IMR-90 (cell line): ENCODE results near the gene MIOX. TPM values are rescaled to one million over a fixed set of nuclear protein-coding genes. Genes with fewer than 3 reads are reported as not detected.

ENCODE experiments used
- ATAC-seq: fragments of 200-7000 bp; cut with Tn5 transposase; 2 replicates; pipeline ENCODE4 v1.9.1; 2020; ENCODE audit warnings: low read depth, mild to moderate bottlenecking, moderate library complexity
- BruUV-seq: library from RNA; stranded (reverse); fragments of 400-500 nt; replicated peaks from 2 replicates; lab custom pipeline; 2021; lab: Mats Ljungman, UMichigan
- CTCF ChIA-PET: fragments of 300-600 bp; formaldehyde crosslinking; extraction: SDS; loops from one replicate; lab custom pipeline; 2021; ENCODE audit warnings: antibody characterized with exemption; lab: Yijun Ruan, JAX
- POLR2A ChIA-PET: fragments of 300-600 bp; sonication (Branson Sonifier 250); formaldehyde crosslinking; loops from one replicate; lab custom pipeline; 2022; ENCODE audit warnings: antibody characterized with exemption; ENCODE audit not compliant: unreplicated experiment; lab: Charles Lee
- DNase-seq: peaks from one replicate; pipeline ENCODE4 v3.0.0; 2013
- H2AFZ ChIP-seq: replicated peaks from 2 replicates; pipeline ENCODE3; 2013; ENCODE audit warnings: low read length, mild to moderate bottlenecking; ENCODE audit not compliant: poor library complexity
- H2AK5ac ChIP-seq: 2 replicates; pipeline ENCODE4 v1.6.1; 2013; ENCODE audit warnings: low read depth, low read length, inconsistent platforms
- H2AK9ac ChIP-seq: replicated peaks from 2 replicates; pipeline ENCODE3; 2013; ENCODE audit warnings: mild to moderate bottlenecking, low read depth, low read length, moderate library complexity; ENCODE audit not compliant: poor library complexity
- H2BK120ac ChIP-seq: 2 replicates; pipeline ENCODE4 v1.6.1; 2013; ENCODE audit warnings: low read depth, low read length, inconsistent platforms
- H2BK15ac ChIP-seq: 3 replicates; pipeline ENCODE4 v1.6.1; 2013; ENCODE audit warnings: low read depth, low read length, inconsistent platforms
- H2BK20ac ChIP-seq: 2 replicates; pipeline ENCODE4 v1.6.1; 2013; ENCODE audit warnings: low read depth, mild to moderate bottlenecking, inconsistent platforms, low read length, moderate library complexity
- H2BK5ac ChIP-seq: 2 replicates; pipeline ENCODE4 v1.6.1; 2013; ENCODE audit warnings: mild to moderate bottlenecking, low read depth, low read length, inconsistent platforms; ENCODE audit not compliant: poor library complexity, severe bottlenecking
- H3K14ac ChIP-seq: replicated peaks from 2 replicates; pipeline ENCODE4 v1.6.1; 2013; ENCODE audit warnings: low read depth, low read length, inconsistent platforms
- H3K18ac ChIP-seq: 2 replicates; pipeline ENCODE4 v1.6.1; 2013; ENCODE audit warnings: low read depth, low read length, control low read depth
- H3K23ac ChIP-seq: 2 replicates; pipeline ENCODE4 v1.6.1; 2013; ENCODE audit warnings: low read depth, low read length, inconsistent platforms
- H3K27ac ChIP-seq: 2 replicates; pipeline ENCODE4 v1.5.1; 2013; ENCODE audit warnings: mild to moderate bottlenecking, control low read depth, low read length; ENCODE audit not compliant: insufficient read depth
- H3K27me3 ChIP-seq: 2 replicates; pipeline ENCODE4 v1.6.1; 2013; ENCODE audit warnings: low read length; ENCODE audit not compliant: control insufficient read depth, insufficient read depth
- H3K36me3 ChIP-seq: 2 replicates; pipeline ENCODE4 v1.6.1; 2013; ENCODE audit warnings: low read length, mixed read lengths; ENCODE audit not compliant: control insufficient read depth, insufficient read depth
- H3K4ac ChIP-seq: 2 replicates; pipeline ENCODE4 v1.6.1; 2013; ENCODE audit warnings: low read depth, low read length, inconsistent platforms
- H3K4me1 ChIP-seq: 2 replicates; pipeline ENCODE4 v1.6.1; 2013; ENCODE audit warnings: low read length, mixed read lengths; ENCODE audit not compliant: control insufficient read depth, insufficient read depth
- H3K4me2 ChIP-seq: 2 replicates; pipeline ENCODE4 v1.6.1; 2013; ENCODE audit warnings: low read depth, mild to moderate bottlenecking, control low read depth, low read length, moderate library complexity
- H3K4me3 ChIP-seq: 2 replicates; pipeline ENCODE4 v1.5.1; 2013; ENCODE audit warnings: low read depth, mild to moderate bottlenecking, control low read depth, low read length, moderate library complexity; ENCODE audit not compliant: insufficient read depth
- H3K56ac ChIP-seq: 2 replicates; pipeline ENCODE4 v1.6.1; 2013; ENCODE audit warnings: low read length, inconsistent platforms; ENCODE audit not compliant: insufficient read depth; ENCODE audit errors: extremely low read depth
- H3K79me1 ChIP-seq, 2 experiments: 2 replicates each; pipeline ENCODE4 v1.6.1; 2013; ENCODE audit warnings: low read length in 2 of 2, inconsistent platforms in 1 of 2, low read depth in 1 of 2
- H3K9ac ChIP-seq: 2 replicates; pipeline ENCODE4 v1.6.1; 2013; ENCODE audit warnings: low read depth, low read length, control low read depth
- H3K9me1 ChIP-seq: 2 replicates; pipeline ENCODE4 v1.6.1; 2013; ENCODE audit warnings: low read length, inconsistent platforms; ENCODE audit not compliant: insufficient read depth
- H3K9me3 ChIP-seq: 2 replicates; pipeline ENCODE4 v1.6.1; 2013; ENCODE audit warnings: low read length; ENCODE audit not compliant: control insufficient read depth, insufficient read depth
- H4K20me1 ChIP-seq: 2 replicates; pipeline ENCODE4 v1.6.1; 2013; ENCODE audit warnings: low read length, inconsistent platforms; ENCODE audit not compliant: insufficient read depth
- H4K5ac ChIP-seq: 2 replicates; pipeline ENCODE4 v1.6.1; 2013; ENCODE audit warnings: mild to moderate bottlenecking, low read depth, low read length, control low read depth
- H4K8ac ChIP-seq, 2 experiments: 2 replicates each; pipeline ENCODE4 v1.6.1; 2013; ENCODE audit warnings: low read depth in 2 of 2, low read length in 2 of 2, control low read depth in 1 of 2, inconsistent platforms in 1 of 2
- H4K91ac ChIP-seq: 2 replicates; pipeline ENCODE4 v1.6.1; 2013; ENCODE audit warnings: low read depth, low read length, inconsistent platforms; ENCODE audit not compliant: insufficient read depth
- BHLHE40 ChIP-seq: fragments of 150-350 bp; IDR thresholded peaks from 2 replicates; pipeline ENCODE4 v1.6.1; 2016; ENCODE audit warnings: mild to moderate bottlenecking, low read depth, low read length
- CHD1 ChIP-seq: IDR thresholded peaks from 2 replicates; pipeline ENCODE4 v1.6.1; 2012; ENCODE audit warnings: low read depth, low read length, improper control_type of control experiment
- MXI1 ChIP-seq: IDR thresholded peaks from 2 replicates; pipeline ENCODE4 v1.6.1; 2012; ENCODE audit warnings: low read depth, mild to moderate bottlenecking, low read length, moderate library complexity, borderline replicate concordance
- POLR2A ChIP-seq: IDR thresholded peaks from 2 replicates; pipeline ENCODE4 v1.6.1; 2012; ENCODE audit warnings: mild to moderate bottlenecking, low read depth, low read length
- RCOR1 ChIP-seq: IDR thresholded peaks from 2 replicates; pipeline ENCODE4 v1.6.1; 2012; ENCODE audit warnings: mild to moderate bottlenecking, low read length, improper control_type of control experiment; ENCODE audit not compliant: insufficient replicate concordance
- RFX5 ChIP-seq: IDR thresholded peaks from 2 replicates; pipeline ENCODE4 v1.8.0; 2012; ENCODE audit warnings: low read depth, mild to moderate bottlenecking, low read length, moderate library complexity
- USF2 ChIP-seq: fragments of 150-350 bp; IDR thresholded peaks from 2 replicates; pipeline ENCODE4 v1.6.1; 2017; ENCODE audit warnings: mild to moderate bottlenecking, antibody characterized with exemption, low read length, low read depth
- WGBS, 2 experiments: methylation state at CpG; one replicate each; pipeline versions ENCODE4 v1.1.5 to v1.1.7; 2013; ENCODE audit warnings: missing lambda C conversion rate in 2 of 2; ENCODE audit not compliant: insufficient read length in 1 of 2; ENCODE audit errors: extremely low coverage in 2 of 2; 5-methylcytosine and 5-hydroxymethylcytosine counted together
- dilution Hi-C: fragments of 300-500 bp; cut with HindIII; formaldehyde crosslinking; loops from one replicate; pipeline ENCODE4 v1.14.3; 2018; ENCODE audit warnings: low sequenced_read_pairs; ENCODE audit not compliant: unreplicated experiment
- in situ Hi-C: fragments of 300-500 bp; cut with MboI; formaldehyde crosslinking; loops from 3 replicates; pipeline ENCODE4 v1.14.3; 2019; ENCODE audit warnings: low sequenced_read_pairs, inconsistent platforms, mixed read lengths
- intact Hi-C: fragments of 100-400 bp; cut with micrococcal nuclease; formaldehyde crosslinking; loops from 2 replicates; pipeline ENCODE4 v1.10.0; 2022
- polyA plus RNA-seq, 3 experiments: library from polyadenylated mRNA; depleted of rRNA; stranded (reverse); fragments of >200 nt; gene quantifications; 2 replicates each; pipeline ENCODE4 v1.2.3, GENCODE V29; 2012; ENCODE audit warnings: low replicate concordance in 1 of 3
- total RNA-seq: library from RNA; depleted of rRNA; stranded (reverse); fragments of >200 nt; gene quantifications from 2 replicates; pipeline ENCODE4 v1.2.3, GENCODE V29; 2012
- TF ChIP-seq, protein P1 (sequence below): fragments of 150-350 bp; IDR thresholded peaks from 2 replicates; pipeline ENCODE4 v1.6.1; 2016; ENCODE audit warnings: low read depth, mild to moderate bottlenecking, low read length, moderate library complexity, borderline replicate concordance
- TF ChIP-seq, protein P2 (sequence below): conservative IDR thresholded peaks from 2 replicates; pipeline ENCODE4 v1.5.1; 2012; ENCODE audit warnings: mild to moderate bottlenecking, low read depth, low read length, improper control_type of control experiment

Gene MIOX
- total and polyA plus RNA-seq, 2 of the 4 experiments (the other 2 are of a cell fraction), result not detected

DNA sequence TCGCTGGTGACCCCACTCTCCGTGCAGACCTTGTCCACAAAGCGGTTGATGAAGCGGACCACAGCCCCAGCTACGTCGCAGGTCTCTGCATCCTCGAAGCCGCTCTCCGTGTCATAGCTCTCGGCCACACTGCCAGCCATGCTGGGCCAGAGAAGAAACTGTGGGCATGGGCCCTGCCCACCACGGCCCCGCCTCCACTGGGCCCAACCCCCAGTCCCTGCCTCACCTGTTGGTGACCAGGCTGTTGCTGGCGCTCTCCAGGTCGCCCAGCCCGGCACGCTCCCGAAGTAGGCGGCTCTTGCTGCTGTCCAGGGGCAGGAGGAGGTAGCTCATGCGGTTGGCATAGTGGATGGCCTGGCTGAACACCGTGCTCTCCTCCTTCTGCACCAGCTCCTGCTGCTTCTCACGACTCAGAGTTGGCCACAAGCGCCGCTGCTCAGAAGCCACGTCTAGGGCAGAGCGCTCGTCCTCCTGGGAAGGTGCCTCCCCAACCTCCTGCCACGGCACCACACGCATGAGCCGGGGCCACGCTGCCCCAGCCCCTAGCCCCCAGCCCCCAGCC is 24.6 kb upstream of the MIOX start:
- intact Hi-C loops, result no loop called here
- ATAC-seq, result no peak
- H3K9me1 ChIP-seq, result no peaks in the 10 kb centered on the region

More for the DNA sequence above, 24.6 kb upstream of the MIOX start:
- Histone ChIP-seq H3K79me1 (peaks cover 4 to 5% of the 10 kb centered on the region in 2 experiments; a peak in 2 of 4 replicates), H3K4ac (no peak overlapping the region), H3K27me3 (no peaks in the 10 kb centered on the region), H2AK5ac (no peak overlapping the region), H4K5ac (no peak overlapping the region), H4K20me1 (peaks cover 8% of the 10 kb centered on the region; the same call in 1 of the 2 replicates), H3K4me2 (no peak overlapping the region), H3K27ac (no peak overlapping the region), H3K23ac (no peak overlapping the region), H2BK20ac (no peak overlapping the region), H2AK9ac (no peak overlapping the region), H3K14ac (no peak overlapping the region), H3K56ac (no peak overlapping the region), H3K4me3 (no peak overlapping the region), H4K8ac (no peak overlapping the region), H2AFZ (no peak overlapping the region), H2BK5ac (no peak overlapping the region), H3K9ac (no peak overlapping the region), H3K9me3 (no peaks in the 10 kb centered on the region), H3K36me3 (peaks cover 92% of the 10 kb centered on the region), H2BK15ac (no peak overlapping the region), H2BK120ac (no peak overlapping the region), H4K91ac (no peak overlapping the region), H3K4me1 (no peaks in the 10 kb centered on the region), H3K18ac (no peak overlapping the region)
- ChIA-PET POLR2A (no interaction called here), CTCF (no interaction called here)
- in situ Hi-C loops (no loop called here), dilution Hi-C loops (no loop called here)
- BruUV-seq, result TSS peak; percentile 38
- DNase-seq, result no peak
- 95% methylated on average over 11 of the region's 30 CpGs; no CpG with 5 or more reads in 1 of the 2 experiments for WGBS, 2 experiments
- TF ChIP-seq RCOR1, result no peak
- TF ChIP-seq, protein P1, sequence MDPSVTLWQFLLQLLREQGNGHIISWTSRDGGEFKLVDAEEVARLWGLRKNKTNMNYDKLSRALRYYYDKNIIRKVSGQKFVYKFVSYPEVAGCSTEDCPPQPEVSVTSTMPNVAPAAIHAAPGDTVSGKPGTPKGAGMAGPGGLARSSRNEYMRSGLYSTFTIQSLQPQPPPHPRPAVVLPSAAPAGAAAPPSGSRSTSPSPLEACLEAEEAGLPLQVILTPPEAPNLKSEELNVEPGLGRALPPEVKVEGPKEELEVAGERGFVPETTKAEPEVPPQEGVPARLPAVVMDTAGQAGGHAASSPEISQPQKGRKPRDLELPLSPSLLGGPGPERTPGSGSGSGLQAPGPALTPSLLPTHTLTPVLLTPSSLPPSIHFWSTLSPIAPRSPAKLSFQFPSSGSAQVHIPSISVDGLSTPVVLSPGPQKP, result no peak
- no peak for TF ChIP-seq USF2
- TF ChIP-seq BHLHE40, result no peak
- no peak for TF ChIP-seq CHD1
- no peak for TF ChIP-seq POLR2A
- TF ChIP-seq RFX5, result no peak
- no peak for TF ChIP-seq MXI1
- TF ChIP-seq, protein P2, sequence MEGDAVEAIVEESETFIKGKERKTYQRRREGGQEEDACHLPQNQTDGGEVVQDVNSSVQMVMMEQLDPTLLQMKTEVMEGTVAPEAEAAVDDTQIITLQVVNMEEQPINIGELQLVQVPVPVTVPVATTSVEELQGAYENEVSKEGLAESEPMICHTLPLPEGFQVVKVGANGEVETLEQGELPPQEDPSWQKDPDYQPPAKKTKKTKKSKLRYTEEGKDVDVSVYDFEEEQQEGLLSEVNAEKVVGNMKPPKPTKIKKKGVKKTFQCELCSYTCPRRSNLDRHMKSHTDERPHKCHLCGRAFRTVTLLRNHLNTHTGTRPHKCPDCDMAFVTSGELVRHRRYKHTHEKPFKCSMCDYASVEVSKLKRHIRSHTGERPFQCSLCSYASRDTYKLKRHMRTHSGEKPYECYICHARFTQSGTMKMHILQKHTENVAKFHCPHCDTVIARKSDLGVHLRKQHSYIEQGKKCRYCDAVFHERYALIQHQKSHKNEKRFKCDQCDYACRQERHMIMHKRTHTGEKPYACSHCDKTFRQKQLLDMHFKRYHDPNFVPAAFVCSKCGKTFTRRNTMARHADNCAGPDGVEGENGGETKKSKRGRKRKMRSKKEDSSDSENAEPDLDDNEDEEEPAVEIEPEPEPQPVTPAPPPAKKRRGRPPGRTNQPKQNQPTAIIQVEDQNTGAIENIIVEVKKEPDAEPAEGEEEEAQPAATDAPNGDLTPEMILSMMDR, result no peak
